WTC11 (cell line): Measurements from ENCODE around the gene COPE. TPM values are rescaled to one million over a fixed set of nuclear protein-coding genes. Genes with fewer than 3 reads are reported as not detected.

ENCODE experiments used
- ATAC-seq: fragments of 200-7000 bp; cut with Tn5 transposase; 2 replicates; pipeline ENCODE4 v1.10.0; 2021; ENCODE audit warnings: mild to moderate bottlenecking, moderate library complexity
- CTCF ChIA-PET: fragments of 300-600 bp; sonication (Branson Sonifier 250); formaldehyde crosslinking; loops from one replicate; lab custom pipeline; 2021; ENCODE audit warnings: antibody characterized with exemption; lab: Charles Lee
- POLR2A ChIA-PET: fragments of 350-600 bp; sonication (Branson Sonifier 250); formaldehyde crosslinking; loops from one replicate; lab custom pipeline; 2021; ENCODE audit warnings: antibody characterized with exemption; lab: Charles Lee
- DNase-seq: peaks from one replicate; pipeline ENCODE4 v3.0.0; 2021; ENCODE audit warnings: low spot score
- H3K27ac Mint-ChIP-seq: 2 replicates; pipeline ENCODE4 v1.8.0; 2021; ENCODE audit warnings: mixed read lengths
- H3K27me3 Mint-ChIP-seq: 2 replicates; pipeline ENCODE4 v1.8.0; 2021; ENCODE audit warnings: low read depth, mild to moderate bottlenecking, moderate library complexity, mixed read lengths
- H3K36me3 Mint-ChIP-seq: 2 replicates; pipeline ENCODE4 v1.8.0; 2021; ENCODE audit warnings: mixed read lengths
- H3K4me1 Mint-ChIP-seq: 2 replicates; pipeline ENCODE4 v1.8.0; 2022; ENCODE audit warnings: mixed read lengths
- H3K4me3 Mint-ChIP-seq: 2 replicates; pipeline ENCODE4 v1.8.0; 2021; ENCODE audit warnings: mild to moderate bottlenecking, moderate library complexity, mixed read lengths
- H3K9me3 Mint-ChIP-seq: 2 replicates; pipeline ENCODE4 v1.8.0; 2021; ENCODE audit warnings: mixed read lengths
- ATF1 ChIP-seq: sonication (generic); formaldehyde crosslinking; IDR thresholded peaks from 2 replicates; pipeline ENCODE4 v1.8.1; 2023; ENCODE audit warnings: mild to moderate bottlenecking, moderate library complexity, missing genetic modification reagents
- CBFB ChIP-seq: sonication (generic); formaldehyde crosslinking; IDR thresholded peaks from 2 replicates; pipeline ENCODE4 v1.8.1; 2022; ENCODE audit warnings: mild to moderate bottlenecking, low read depth, missing genetic modification reagents
- HMGA2 ChIP-seq: fragments of 250-450 bp; sonication (Bioruptor Pico); IDR thresholded peaks from 2 replicates; pipeline ENCODE4 v1.4.0; 2021; ENCODE audit warnings: mild to moderate bottlenecking, moderate library complexity
- JAZF1 ChIP-seq: fragments of 250-450 bp; sonication (Bioruptor Pico); IDR thresholded peaks from 2 replicates; pipeline ENCODE4 v1.9.0; 2021; ENCODE audit warnings: moderate library complexity, mild to moderate bottlenecking, inconsistent platforms
- JUN ChIP-seq: sonication (generic); formaldehyde crosslinking; IDR thresholded peaks from 2 replicates; pipeline ENCODE4 v1.8.0; 2023; ENCODE audit warnings: mild to moderate bottlenecking, missing genetic modification reagents
- PRRX2 ChIP-seq: fragments of 250-450 bp; sonication (Bioruptor Pico); IDR thresholded peaks from 2 replicates; pipeline ENCODE4 v1.8.0; 2021; ENCODE audit warnings: mild to moderate bottlenecking
- RELA ChIP-seq: sonication (generic); formaldehyde crosslinking; IDR thresholded peaks from 2 replicates; pipeline ENCODE4 v1.8.1; 2022; ENCODE audit warnings: missing genetic modification reagents, mild to moderate bottlenecking, borderline replicate concordance
- SMAD3 ChIP-seq: sonication (generic); formaldehyde crosslinking; IDR thresholded peaks from 2 replicates; pipeline ENCODE4 v1.8.0; 2022; ENCODE audit warnings: missing genetic modification reagents, mild to moderate bottlenecking, borderline replicate concordance
- ZNF423 ChIP-seq: fragments of 250-450 bp; sonication (Bioruptor Pico); IDR thresholded peaks from 2 replicates; pipeline ENCODE4 v2.1.2; 2022; ENCODE audit warnings: mild to moderate bottlenecking, moderate library complexity
- total RNA-seq: library from RNA; stranded (reverse); gene quantifications from 3 replicates; pipeline ENCODE4 v1.2.3, GENCODE V29; 2021
- TF ChIP-seq, protein P1 (sequence below): sonication (generic); formaldehyde crosslinking; IDR thresholded peaks from 2 replicates; pipeline ENCODE4 v1.8.1; 2023; ENCODE audit warnings: mild to moderate bottlenecking, missing genetic modification reagents, borderline replicate concordance
- TF ChIP-seq, protein P2 (sequence below): fragments of 250-450 bp; sonication (Bioruptor Pico); IDR thresholded peaks from 2 replicates; pipeline ENCODE4 v1.9.0; 2021; ENCODE audit warnings: mild to moderate bottlenecking
- TF ChIP-seq, protein P3 (sequence below): fragments of 250-450 bp; sonication (Bioruptor Pico); IDR thresholded peaks from 2 replicates; pipeline ENCODE4 v1.9.0; 2021; ENCODE audit warnings: mild to moderate bottlenecking
- TF ChIP-seq, protein P4 (sequence below): fragments of 250-450 bp; sonication (Bioruptor Pico); IDR thresholded peaks from 2 replicates; pipeline ENCODE4 v1.9.0; 2021; ENCODE audit warnings: moderate library complexity, mild to moderate bottlenecking, inconsistent platforms, borderline replicate concordance
- TF ChIP-seq, protein P5 (sequence below): sonication (generic); formaldehyde crosslinking; IDR thresholded peaks from 2 replicates; pipeline ENCODE4 v1.8.0; 2022; ENCODE audit warnings: mild to moderate bottlenecking, missing genetic modification reagents

The COPE gene
- total RNA-seq, 1 experiment from 2014 or later: 228 TPM

DNA sequence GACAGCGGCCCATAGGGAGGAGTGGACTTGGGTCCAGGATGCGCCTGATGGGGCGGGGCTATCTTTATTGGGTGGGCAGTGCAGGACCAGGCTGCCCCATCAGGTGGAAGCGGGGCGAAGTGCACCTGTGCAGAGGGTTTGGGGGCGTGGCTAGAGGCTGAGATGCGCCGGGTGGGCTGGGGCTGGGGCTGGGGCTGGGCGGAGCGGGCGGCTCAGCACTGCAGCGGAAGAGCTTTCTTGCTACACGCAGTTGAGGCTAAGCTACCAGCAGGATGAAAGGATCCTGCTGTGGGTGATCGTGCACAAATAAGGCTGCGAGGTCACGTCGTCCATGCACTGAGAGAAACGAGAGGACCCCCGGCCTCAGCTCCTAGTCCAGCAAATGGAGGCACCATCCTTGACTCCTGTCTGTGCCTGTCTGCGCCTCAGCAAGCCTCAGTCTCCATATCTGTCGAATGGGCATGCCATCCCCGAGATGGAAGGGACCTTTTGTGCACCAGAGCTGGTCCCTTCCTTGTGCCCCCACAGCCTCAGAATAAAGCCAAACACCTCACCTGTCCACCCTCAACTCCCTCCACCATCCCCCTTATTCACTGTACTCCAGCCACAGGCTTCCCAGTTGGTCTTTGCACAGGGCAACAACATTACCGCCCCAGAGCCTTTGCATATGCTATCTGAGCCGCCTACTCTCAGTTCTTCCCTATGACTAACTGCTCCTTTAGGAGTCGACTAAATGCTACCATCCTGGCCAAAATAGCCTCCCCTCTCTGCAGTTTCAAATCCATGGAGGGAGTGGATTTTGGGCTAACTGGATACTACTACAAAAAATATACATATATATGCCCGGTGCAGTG is 42.8 kb upstream of the COPE start (continued):
- TF ChIP-seq, protein P1, sequence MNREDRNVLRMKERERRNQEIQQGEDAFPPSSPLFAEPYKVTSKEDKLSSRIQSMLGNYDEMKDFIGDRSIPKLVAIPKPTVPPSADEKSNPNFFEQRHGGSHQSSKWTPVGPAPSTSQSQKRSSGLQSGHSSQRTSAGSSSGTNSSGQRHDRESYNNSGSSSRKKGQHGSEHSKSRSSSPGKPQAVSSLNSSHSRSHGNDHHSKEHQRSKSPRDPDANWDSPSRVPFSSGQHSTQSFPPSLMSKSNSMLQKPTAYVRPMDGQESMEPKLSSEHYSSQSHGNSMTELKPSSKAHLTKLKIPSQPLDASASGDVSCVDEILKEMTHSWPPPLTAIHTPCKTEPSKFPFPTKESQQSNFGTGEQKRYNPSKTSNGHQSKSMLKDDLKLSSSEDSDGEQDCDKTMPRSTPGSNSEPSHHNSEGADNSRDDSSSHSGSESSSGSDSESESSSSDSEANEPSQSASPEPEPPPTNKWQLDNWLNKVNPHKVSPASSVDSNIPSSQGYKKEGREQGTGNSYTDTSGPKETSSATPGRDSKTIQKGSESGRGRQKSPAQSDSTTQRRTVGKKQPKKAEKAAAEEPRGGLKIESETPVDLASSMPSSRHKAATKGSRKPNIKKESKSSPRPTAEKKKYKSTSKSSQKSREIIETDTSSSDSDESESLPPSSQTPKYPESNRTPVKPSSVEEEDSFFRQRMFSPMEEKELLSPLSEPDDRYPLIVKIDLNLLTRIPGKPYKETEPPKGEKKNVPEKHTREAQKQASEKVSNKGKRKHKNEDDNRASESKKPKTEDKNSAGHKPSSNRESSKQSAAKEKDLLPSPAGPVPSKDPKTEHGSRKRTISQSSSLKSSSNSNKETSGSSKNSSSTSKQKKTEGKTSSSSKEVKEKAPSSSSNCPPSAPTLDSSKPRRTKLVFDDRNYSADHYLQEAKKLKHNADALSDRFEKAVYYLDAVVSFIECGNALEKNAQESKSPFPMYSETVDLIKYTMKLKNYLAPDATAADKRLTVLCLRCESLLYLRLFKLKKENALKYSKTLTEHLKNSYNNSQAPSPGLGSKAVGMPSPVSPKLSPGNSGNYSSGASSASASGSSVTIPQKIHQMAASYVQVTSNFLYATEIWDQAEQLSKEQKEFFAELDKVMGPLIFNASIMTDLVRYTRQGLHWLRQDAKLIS (CRISPR knock-in tag): no peak
- no peak for TF ChIP-seq RELA (CRISPR knock-in tag)

DNA sequence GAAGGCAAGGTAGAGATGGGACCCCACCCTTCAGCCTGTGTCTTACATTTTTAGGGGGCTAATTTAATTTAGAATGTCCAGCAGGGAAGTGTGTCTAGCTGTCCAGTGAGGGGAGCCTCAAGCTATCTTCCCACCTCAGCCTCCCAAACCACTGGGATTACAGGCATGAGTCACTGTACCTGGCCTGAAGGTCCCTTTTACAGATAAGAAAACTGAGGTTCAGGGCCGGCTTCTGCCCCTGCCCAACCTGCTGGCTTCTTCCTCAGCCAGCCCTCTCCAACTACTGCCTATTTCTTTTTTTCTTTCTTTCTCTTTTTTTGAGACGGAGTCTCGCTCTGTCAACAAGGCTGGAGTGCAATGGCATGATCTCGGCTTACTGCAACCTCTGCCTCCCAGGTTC is 41.2 kb upstream of the COPE start:
- ATAC-seq (no peak), DNase-seq (no peak)
- no peak for TF ChIP-seq ZNF423 (CRISPR knock-in tag)
- TF ChIP-seq ATF1 (CRISPR knock-in tag): no peak
- TF ChIP-seq SMAD3 (CRISPR knock-in tag): no peak
- no peak for TF ChIP-seq PRRX2 (CRISPR knock-in tag)
- no peaks in the 10 kb centered on the region for H3K9me3 Mint-ChIP-seq
- peaks cover 10% of the 10 kb centered on the region for H3K4me1 Mint-ChIP-seq
- no peak overlapping the region for H3K27ac Mint-ChIP-seq
- CTCF ChIA-PET: interaction anchor here (1.0 kb wide), 1 partner anchor 10 kb away, joined by 3 read pairs; no protein-coding TSS in a partner anchor
- POLR2A ChIA-PET: no interaction called here
- peaks cover 27% of the 10 kb centered on the region for H3K27me3 Mint-ChIP-seq
- H3K36me3 Mint-ChIP-seq: no peaks in the 10 kb centered on the region
- H3K4me3 Mint-ChIP-seq: no peak overlapping the region

DNA sequence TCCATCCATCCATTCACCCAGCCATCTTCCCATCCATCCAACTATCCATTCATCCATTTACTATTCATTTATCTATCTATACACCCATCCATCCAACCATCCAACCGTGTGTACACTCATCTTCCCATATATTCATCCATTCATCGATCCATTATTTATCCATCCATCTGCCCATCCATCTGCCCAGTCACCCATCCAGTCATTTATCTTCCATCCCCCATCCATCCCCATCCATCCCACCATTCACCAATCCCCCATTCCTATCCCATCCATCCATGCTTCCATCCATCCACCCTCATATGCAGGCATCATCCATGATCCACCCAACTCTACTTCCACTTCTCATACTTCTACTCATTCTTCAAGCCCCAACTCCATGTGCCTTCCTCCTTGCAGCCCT is 35.9 kb upstream of the COPE start:
- ChIA-PET CTCF (interaction anchor here (0.7 to 1.3 kb wide), 2 partner anchors 11 to 32 kb away, joined by 3 to 6 read pairs; no protein-coding TSS in a partner anchor), POLR2A (no interaction called here)
- peaks cover 6% of the 10 kb centered on the region; the same call in 1 of the 2 replicates for H3K9me3 Mint-ChIP-seq
- no peaks in the 10 kb centered on the region for H3K4me1 Mint-ChIP-seq
- TF ChIP-seq, protein P2, sequence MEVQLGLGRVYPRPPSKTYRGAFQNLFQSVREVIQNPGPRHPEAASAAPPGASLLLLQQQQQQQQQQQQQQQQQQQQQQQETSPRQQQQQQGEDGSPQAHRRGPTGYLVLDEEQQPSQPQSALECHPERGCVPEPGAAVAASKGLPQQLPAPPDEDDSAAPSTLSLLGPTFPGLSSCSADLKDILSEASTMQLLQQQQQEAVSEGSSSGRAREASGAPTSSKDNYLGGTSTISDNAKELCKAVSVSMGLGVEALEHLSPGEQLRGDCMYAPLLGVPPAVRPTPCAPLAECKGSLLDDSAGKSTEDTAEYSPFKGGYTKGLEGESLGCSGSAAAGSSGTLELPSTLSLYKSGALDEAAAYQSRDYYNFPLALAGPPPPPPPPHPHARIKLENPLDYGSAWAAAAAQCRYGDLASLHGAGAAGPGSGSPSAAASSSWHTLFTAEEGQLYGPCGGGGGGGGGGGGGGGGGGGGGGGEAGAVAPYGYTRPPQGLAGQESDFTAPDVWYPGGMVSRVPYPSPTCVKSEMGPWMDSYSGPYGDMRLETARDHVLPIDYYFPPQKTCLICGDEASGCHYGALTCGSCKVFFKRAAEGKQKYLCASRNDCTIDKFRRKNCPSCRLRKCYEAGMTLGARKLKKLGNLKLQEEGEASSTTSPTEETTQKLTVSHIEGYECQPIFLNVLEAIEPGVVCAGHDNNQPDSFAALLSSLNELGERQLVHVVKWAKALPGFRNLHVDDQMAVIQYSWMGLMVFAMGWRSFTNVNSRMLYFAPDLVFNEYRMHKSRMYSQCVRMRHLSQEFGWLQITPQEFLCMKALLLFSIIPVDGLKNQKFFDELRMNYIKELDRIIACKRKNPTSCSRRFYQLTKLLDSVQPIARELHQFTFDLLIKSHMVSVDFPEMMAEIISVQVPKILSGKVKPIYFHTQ (CRISPR knock-in tag): no peak
- no peak for TF ChIP-seq JUN (CRISPR knock-in tag)
- TF ChIP-seq HMGA2 (CRISPR knock-in tag): no peak
- TF ChIP-seq, protein P3, sequence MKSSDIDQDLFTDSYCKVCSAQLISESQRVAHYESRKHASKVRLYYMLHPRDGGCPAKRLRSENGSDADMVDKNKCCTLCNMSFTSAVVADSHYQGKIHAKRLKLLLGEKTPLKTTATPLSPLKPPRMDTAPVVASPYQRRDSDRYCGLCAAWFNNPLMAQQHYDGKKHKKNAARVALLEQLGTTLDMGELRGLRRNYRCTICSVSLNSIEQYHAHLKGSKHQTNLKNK (CRISPR knock-in tag): no peak
- TF ChIP-seq, protein P4, sequence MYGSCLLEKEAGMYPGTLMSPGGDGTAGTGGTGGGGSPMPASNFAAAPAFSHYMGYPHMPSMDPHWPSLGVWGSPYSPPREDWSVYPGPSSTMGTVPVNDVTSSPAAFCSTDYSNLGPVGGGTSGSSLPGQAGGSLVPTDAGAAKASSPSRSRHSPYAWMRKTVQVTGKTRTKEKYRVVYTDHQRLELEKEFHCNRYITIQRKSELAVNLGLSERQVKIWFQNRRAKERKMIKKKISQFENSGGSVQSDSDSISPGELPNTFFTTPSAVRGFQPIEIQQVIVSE (CRISPR knock-in tag): no peak
- no peak for TF ChIP-seq JAZF1 (CRISPR knock-in tag)
- TF ChIP-seq SMAD3 (CRISPR knock-in tag): no peak
- no peak for TF ChIP-seq CBFB (CRISPR knock-in tag)
- TF ChIP-seq, protein P5, sequence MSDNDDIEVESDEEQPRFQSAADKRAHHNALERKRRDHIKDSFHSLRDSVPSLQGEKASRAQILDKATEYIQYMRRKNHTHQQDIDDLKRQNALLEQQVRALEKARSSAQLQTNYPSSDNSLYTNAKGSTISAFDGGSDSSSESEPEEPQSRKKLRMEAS (CRISPR knock-in tag): no peak
- H3K4me3 Mint-ChIP-seq: no peak overlapping the region
- ATAC-seq (no peak), DNase-seq (no peak)
- no peak overlapping the region for H3K27ac Mint-ChIP-seq
- H3K36me3 Mint-ChIP-seq: no peaks in the 10 kb centered on the region
- peaks cover 13% of the 10 kb centered on the region for H3K27me3 Mint-ChIP-seq
